ENCODE data around the gene GRPEL2.

- no peak for TF ChIP-seq EZH2 (IDR thresholded peaks at IDR 0.05)
- TF ChIP-seq CTCF (IDR thresholded peaks at IDR 0.05 in 2 of 3, conservative IDR thresholded peaks at IDR 0.05 in 1 of 3; ENCODE audit: borderline replicate concordance in 1 of 3, insufficient read depth in 1 of 3, low read depth in 2 of 3, low read length in 2 of 3) = peak; percentile 80 to 88 (median 80)
- no peak for TF ChIP-seq MAX (IDR thresholded peaks at IDR 0.05)
- TF ChIP-seq POLR2A (IDR thresholded peaks at IDR 0.05; ENCODE audit: borderline replicate concordance, extremely low read depth, insufficient read depth, insufficient read length) = no peak
- TF ChIP-seq EZH2phosphoT487 (IDR thresholded peaks at IDR 0.05; ENCODE audit: borderline replicate concordance) = no peak
- TF ChIP-seq SRF (IDR thresholded peaks at IDR 0.05; ENCODE audit: low read depth) = no peak
Observed at GRCh38 chr5:149371296-149371962, 26.1 kb downstream of the GRPEL2 start.
